Measurements from ENCODE around the gene ATN1. TPM values are rescaled to one million over a fixed set of nuclear protein-coding genes. Genes with fewer than 3 reads are reported as not detected.

The ATN1 gene, protein sequence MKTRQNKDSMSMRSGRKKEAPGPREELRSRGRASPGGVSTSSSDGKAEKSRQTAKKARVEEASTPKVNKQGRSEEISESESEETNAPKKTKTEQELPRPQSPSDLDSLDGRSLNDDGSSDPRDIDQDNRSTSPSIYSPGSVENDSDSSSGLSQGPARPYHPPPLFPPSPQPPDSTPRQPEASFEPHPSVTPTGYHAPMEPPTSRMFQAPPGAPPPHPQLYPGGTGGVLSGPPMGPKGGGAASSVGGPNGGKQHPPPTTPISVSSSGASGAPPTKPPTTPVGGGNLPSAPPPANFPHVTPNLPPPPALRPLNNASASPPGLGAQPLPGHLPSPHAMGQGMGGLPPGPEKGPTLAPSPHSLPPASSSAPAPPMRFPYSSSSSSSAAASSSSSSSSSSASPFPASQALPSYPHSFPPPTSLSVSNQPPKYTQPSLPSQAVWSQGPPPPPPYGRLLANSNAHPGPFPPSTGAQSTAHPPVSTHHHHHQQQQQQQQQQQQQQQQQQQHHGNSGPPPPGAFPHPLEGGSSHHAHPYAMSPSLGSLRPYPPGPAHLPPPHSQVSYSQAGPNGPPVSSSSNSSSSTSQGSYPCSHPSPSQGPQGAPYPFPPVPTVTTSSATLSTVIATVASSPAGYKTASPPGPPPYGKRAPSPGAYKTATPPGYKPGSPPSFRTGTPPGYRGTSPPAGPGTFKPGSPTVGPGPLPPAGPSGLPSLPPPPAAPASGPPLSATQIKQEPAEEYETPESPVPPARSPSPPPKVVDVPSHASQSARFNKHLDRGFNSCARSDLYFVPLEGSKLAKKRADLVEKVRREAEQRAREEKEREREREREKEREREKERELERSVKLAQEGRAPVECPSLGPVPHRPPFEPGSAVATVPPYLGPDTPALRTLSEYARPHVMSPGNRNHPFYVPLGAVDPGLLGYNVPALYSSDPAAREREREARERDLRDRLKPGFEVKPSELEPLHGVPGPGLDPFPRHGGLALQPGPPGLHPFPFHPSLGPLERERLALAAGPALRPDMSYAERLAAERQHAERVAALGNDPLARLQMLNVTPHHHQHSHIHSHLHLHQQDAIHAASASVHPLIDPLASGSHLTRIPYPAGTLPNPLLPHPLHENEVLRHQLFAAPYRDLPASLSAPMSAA (N-terminal part only)
- 74.3 and 74.9 TPM in 2 replicates for total RNA-seq

DNA sequence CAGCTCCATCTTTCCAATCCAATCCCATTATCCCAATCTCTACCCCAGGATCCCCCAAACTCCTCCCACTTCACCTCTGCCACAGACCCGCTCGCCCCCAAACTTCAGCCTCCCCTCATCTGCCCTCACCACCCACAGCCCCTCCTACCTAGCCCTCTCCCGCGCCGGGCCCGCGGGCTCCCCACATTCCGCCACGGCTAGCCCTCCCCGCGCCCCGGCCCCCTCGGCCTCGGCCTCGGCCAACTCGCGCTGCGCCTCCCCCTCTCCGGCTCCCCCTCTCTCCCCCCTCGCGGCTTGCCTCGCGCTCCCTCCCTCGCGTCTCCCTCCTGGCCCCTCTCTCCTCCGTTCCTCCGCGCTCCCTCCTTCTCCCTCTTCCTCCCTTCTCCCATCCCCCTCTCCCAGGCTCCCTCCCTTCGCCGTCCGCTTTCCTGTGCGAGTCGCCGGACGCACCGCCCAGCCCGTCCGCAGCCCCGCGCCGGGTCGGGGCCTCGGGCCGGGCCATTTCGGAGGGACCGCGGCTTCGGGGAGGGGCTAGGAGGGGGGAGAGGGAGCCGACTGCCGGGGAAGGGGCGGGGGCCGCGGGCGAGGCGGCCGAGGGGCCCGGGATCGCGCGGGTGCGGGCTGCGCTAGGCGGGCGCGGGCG lies at the start of gene ATN1:
TSS of gene ATN1 (plus strand) at position 581 of the 643 bp plus-strand sequence. CDS start 6,043 bp downstream, outside the sequence.

DNA sequence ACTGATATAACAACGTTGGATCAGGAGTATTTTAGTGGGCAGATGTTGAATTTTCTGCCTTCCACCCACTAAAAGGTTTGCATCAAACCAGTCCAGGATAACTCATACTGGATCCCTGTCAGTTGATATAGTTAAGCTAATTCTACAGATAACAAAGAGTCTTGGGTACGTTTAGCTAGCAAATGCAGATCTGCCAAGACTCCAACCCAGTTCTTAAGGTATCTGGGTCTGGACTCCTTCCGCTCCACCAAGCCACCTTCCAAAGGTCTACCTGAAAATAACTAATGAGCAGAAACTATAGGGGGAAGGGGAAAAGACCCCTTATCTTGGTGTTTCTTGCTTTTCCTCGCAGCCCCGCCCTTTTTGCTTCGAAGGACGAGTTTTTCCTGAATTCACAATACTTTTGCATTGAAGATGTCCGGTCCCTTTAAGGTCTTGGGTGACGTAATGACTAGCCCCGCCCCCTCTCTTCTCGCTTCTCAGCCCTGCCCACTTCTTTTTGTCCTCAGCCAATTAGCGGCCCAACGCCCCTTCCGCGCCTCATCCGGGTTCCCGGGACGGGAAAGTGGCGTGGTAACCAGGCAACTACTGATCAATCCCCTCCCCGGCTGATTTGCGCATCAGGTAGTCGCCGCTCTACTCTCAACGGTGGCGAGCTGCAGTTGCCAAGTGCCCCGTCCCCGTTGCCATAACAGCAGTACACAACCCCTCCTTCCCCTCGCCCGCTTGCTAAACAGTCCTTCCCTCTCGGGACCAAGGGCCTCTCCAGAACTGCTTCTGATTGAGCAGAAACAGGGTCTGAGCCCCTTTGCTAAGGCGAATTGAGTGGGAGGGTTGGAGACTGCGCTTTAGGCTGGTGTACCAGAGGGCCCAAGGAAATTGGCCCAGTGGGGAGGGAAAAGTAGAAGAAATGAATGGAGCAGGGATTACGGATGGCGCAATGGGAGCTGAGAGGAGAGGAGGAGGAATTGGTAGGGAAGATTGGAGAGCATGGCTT lies 23.2 kb upstream of the ATN1 start, which contains the start of gene LRRC23:
TSS of gene LRRC23 (plus strand) at position 543 of the 997 bp plus-strand sequence. CDS start 812 bp downstream, outside the sequence.

DNA sequence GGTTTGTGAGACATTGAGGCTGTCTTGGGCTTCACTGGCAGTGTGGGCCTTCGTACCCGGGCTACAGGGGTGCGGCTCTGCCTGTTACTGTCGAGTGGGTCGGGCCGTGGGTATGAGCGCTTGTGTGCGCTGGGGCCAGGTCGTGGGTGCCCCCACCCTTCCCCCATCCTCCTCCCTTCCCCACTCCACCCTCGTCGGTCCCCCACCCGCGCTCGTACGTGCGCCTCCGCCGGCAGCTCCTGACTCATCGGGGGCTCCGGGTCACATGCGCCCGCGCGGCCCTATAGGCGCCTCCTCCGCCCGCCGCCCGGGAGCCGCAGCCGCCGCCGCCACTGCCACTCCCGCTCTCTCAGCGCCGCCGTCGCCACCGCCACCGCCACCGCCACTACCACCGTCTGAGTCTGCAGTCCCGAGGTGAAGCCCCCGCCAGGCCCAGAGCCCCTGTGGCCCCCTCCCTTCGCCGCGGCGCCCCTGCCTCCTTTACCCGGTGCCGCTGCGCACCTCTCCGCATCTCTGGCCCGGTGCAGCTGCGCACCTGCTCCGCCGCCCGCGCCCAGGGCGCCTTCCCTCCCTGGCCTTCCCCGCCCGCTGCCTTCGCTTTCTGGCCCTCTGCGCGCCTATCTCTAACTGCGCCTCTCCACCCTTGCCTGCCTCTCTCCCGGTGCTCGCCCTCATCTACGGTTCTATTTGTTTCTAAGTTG lies 13.4 kb upstream of the ATN1 start, which contains the start of gene ENO2:
TSS of gene ENO2 (plus strand) at position 335 of the 701 bp plus-strand sequence. CDS start 1,253 bp downstream, outside the sequence.

DNA sequence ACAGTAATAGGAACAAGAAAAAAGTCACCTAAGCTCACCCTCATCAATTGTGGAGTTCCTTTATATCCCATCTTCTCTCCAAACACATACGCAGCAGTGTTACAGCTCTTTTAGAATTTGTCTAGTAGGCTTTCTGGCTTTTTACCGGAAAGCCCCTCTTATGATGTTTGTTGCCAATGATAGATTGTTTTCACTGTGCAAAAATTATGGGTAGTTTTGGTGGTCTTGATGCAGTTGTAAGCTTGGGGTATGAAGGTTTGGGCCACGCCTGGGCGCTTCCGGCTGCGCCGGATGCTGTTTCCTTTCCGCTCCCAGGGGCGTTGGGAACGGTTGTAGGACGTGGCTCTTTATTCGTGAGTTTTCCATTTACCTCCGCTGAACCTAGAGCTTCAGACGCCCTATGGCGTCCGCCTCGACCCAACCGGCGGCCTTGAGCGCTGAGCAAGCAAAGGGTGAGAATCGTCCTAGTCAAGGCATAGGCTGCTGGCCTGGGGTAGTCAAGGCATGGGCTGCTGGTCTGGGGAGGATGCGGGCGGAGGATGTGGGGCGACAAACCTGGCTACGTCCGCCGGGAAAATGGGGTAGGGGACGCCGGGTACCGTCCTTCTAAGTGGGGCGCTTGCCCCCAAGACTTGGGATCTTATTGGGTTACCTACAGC lies 16.1 kb downstream of the ATN1 start, which contains the start of the genes C12orf57 and RNU7-1:
TSS of gene C12orf57 (plus strand) at position 301 of the 659 bp plus-strand sequence. CDS start at position 401, 100 bp downstream.
TSS of gene RNU7-1 (plus strand) at position 95 of the 659 bp plus-strand sequence.

DNA sequence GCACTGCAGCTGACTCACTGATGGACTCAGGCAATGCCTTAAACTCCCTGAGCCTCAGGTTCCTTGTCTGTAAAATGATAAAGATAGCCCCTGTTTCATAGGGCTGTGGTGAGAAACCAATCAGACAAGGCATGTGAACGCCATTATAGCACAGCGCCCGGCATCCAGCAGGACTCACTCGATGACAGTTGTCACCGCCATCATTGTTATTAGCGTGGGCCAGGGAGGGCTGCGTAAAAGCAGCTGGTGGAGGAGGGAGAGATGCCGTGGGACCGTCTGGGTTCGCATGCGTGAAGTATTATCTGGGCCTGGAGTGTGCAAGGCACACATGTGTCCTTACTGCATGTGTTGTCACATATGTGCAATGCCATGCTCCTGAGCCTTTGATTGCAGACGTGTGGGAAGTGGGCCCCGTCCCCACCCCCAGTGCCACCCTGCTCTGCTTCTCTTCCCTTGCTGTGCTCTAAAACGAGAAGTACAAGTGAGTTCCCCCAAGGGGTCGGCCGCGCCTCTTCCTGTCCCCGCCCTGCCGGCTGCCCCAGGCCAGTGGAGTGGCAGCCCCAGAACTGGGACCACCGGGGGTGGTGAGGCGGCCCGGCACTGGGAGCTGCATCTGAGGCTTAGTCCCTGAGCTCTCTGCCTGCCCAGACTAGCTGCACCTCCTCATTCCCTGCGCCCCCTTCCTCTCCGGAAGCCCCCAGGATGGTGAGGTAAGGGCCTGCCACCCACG lies 23.2 kb downstream of the ATN1 start, which contains the start of gene PTPN6:
TSS of gene PTPN6 (plus strand) at position 546 of the 730 bp plus-strand sequence. CDS start at position 703, 157 bp downstream.

Other genes starting within 250 kb of the ATN1 start
- gene ZNF384, start 238.6 kb upstream of the ATN1 start, total RNA-seq = 20.0 and 20.5 TPM in 2 replicates
- gene PIANP, start 227.1 kb upstream of the ATN1 start, total RNA-seq = not detected in 2 replicates
- 74.9 and 87.5 TPM in 2 replicates for gene COPS7A, start 203.9 kb upstream of the ATN1 start, total RNA-seq
- 124 and 127 TPM in 2 replicates for gene MLF2, start 174.8 kb upstream of the ATN1 start, total RNA-seq
- 203 and 226 TPM in 2 replicates for gene PTMS, start 161.6 kb upstream of the ATN1 start, total RNA-seq
- gene LAG3, start 155.4 kb upstream of the ATN1 start, total RNA-seq = 0.06 and 0.10 TPM in 2 replicates
- 0.49 and 0.75 TPM in 2 replicates for gene CD4, start 138.4 kb upstream of the ATN1 start, total RNA-seq
- gene GPR162, start 106.1 kb upstream of the ATN1 start, total RNA-seq = 1.0 and 2.2 TPM in 2 replicates
- 66.9 and 86.2 TPM in 2 replicates for gene P3H3, start 99.6 kb upstream of the ATN1 start, total RNA-seq
- gene GNB3, start 87.0 kb upstream of the ATN1 start, total RNA-seq = 0.20 and 2.4 TPM in 2 replicates
- 0.88 and 1.8 TPM in 2 replicates for gene CDCA3, start 76.7 kb upstream of the ATN1 start, total RNA-seq
- 43.2 and 48.2 TPM in 2 replicates for gene USP5, start 75.8 kb upstream of the ATN1 start, total RNA-seq
- gene TPI1, start 60.4 kb upstream of the ATN1 start, total RNA-seq = 800 and 891 TPM in 2 replicates
- 8.2 and 8.3 TPM in 2 replicates for gene SPSB2, start 54.7 kb upstream of the ATN1 start, total RNA-seq
- 7.3 and 16.7 TPM in 2 replicates for gene LRRC23, start 23.1 kb upstream of the ATN1 start, total RNA-seq
- 11.4 and 13.7 TPM in 2 replicates for gene ENO2, start 13.4 kb upstream of the ATN1 start, total RNA-seq
- not detected in 2 replicates for gene RNU7-1, start 15.9 kb downstream of the ATN1 start, total RNA-seq
- 335 and 341 TPM in 2 replicates for gene C12orf57, start 16.1 kb downstream of the ATN1 start, total RNA-seq
- gene PTPN6, start 23.4 kb downstream of the ATN1 start, total RNA-seq = 0.20 TPM in 1 of 2 replicates, not detected in the other
- 189 and 216 TPM in 2 replicates for gene PHB2, start 42.7 kb downstream of the ATN1 start, total RNA-seq
- gene EMG1, start 43.0 kb downstream of the ATN1 start, total RNA-seq = 20.2 and 22.3 TPM in 2 replicates
- 32.1 and 35.9 TPM in 2 replicates for gene LPCAT3, start 90.5 kb downstream of the ATN1 start, total RNA-seq
- 537 and 545 TPM in 2 replicates for gene C1S, start 132.8 kb downstream of the ATN1 start, total RNA-seq
- 903 and 1,151 TPM in 2 replicates for gene C1R, start 164.5 kb downstream of the ATN1 start, total RNA-seq
- gene C1RL, start 181.3 kb downstream of the ATN1 start, total RNA-seq = 96.4 and 105 TPM in 2 replicates
- gene RBP5, start 200.9 kb downstream of the ATN1 start, total RNA-seq = not detected in 2 replicates
- 8.7 and 13.9 TPM in 2 replicates for gene CLSTN3, start 202.4 kb downstream of the ATN1 start, total RNA-seq